Progenitor cell of endocrine pancreas (in vitro differentiated cells): ENCODE results near the gene TGFBR3L. TPM values are rescaled to one million over a fixed set of nuclear protein-coding genes. Genes with fewer than 3 reads are reported as not detected.

Experiments
- DNase-seq: peaks from one replicate; pipeline ENCODE4 v3.0.0; 2021; ENCODE audit warnings: low spot score; ENCODE audit not compliant: unreplicated experiment
- H3K27ac Mint-ChIP-seq: 2 replicates; pipeline ENCODE4 v1.8.0; 2021; ENCODE audit warnings: mild to moderate bottlenecking, moderate library complexity, mixed read lengths
- H3K27me3 Mint-ChIP-seq: 2 replicates; pipeline ENCODE4 v1.8.0; 2021; ENCODE audit warnings: mixed read lengths
- H3K36me3 Mint-ChIP-seq: 2 replicates; pipeline ENCODE4 v1.8.0; 2022; ENCODE audit warnings: mixed read lengths; ENCODE audit not compliant: insufficient read depth
- H3K4me1 Mint-ChIP-seq: 2 replicates; pipeline ENCODE4 v1.8.0; 2021; ENCODE audit warnings: low read depth, mixed read lengths
- H3K4me3 Mint-ChIP-seq: 2 replicates; pipeline ENCODE4 v1.8.0; 2021; ENCODE audit warnings: low read depth, mild to moderate bottlenecking, moderate library complexity, mixed read lengths
- H3K9me3 Mint-ChIP-seq: 2 replicates; pipeline ENCODE4 v1.8.0; 2021; ENCODE audit warnings: low read depth, mixed read lengths
- total RNA-seq: library from RNA; stranded (reverse); gene quantifications from 2 replicates; pipeline ENCODE4 v1.2.1, GENCODE V29; 2021
- TF ChIP-seq, protein P1 (sequence below): fragments of 200-600 bp; sonication (generic); IDR thresholded peaks from one replicate; pipeline ENCODE4 v1.5.0; 2021; ENCODE audit warnings: antibody characterized with exemption, mild to moderate bottlenecking; ENCODE audit not compliant: unreplicated experiment

Gene TGFBR3L
- total RNA-seq, 1 donor from 2014 or later, result 0.67 TPM

DNA sequence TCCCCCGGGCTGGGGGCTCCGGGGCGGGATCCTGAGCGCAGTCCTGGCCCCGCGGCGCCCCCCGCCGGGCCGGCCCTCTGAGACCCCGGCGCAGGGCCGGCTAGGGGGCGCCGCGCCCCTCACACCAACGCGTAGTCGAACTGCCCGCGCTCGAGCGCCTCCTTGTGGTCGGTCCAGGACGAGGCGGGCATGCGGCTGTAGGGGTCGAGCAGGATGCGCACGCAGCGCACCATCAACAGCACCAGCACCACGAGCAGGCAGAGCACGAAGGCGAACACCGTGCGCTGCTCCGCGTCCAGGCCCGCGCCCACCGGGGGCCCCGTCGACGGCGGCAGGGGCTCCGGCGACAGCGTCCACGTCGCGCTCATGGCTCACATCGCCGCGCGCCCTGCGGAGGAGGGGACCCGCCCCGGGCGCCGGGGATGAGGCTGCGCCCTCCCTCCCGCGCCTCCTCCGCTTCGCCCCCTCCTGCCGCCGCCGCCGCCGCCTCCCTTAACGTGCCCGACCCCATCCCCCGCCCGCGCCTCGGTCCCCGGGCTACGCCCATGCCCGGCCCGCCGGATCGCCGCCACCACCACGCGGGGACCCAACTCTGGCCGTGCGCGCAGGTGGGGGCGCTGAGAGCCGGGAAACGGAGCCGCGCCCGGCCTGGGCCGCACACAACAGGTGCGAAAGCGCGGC lies 10.7 kb downstream of the TGFBR3L start:
- Mint-ChIP-seq H3K9me3 (no peaks in the 10 kb centered on the region), H3K4me1 (peaks cover 9% of the 10 kb centered on the region), H3K36me3 (peaks cover 4% of the 10 kb centered on the region), H3K4me3 (peak overlapping the region; percentile 85), H3K27ac (peak overlapping the region; percentile 95), H3K27me3 (no peaks in the 10 kb centered on the region)
- TF ChIP-seq, protein P1, sequence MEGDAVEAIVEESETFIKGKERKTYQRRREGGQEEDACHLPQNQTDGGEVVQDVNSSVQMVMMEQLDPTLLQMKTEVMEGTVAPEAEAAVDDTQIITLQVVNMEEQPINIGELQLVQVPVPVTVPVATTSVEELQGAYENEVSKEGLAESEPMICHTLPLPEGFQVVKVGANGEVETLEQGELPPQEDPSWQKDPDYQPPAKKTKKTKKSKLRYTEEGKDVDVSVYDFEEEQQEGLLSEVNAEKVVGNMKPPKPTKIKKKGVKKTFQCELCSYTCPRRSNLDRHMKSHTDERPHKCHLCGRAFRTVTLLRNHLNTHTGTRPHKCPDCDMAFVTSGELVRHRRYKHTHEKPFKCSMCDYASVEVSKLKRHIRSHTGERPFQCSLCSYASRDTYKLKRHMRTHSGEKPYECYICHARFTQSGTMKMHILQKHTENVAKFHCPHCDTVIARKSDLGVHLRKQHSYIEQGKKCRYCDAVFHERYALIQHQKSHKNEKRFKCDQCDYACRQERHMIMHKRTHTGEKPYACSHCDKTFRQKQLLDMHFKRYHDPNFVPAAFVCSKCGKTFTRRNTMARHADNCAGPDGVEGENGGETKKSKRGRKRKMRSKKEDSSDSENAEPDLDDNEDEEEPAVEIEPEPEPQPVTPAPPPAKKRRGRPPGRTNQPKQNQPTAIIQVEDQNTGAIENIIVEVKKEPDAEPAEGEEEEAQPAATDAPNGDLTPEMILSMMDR, result peak; percentile 98
- peak; percentile 92 for DNase-seq

DNA sequence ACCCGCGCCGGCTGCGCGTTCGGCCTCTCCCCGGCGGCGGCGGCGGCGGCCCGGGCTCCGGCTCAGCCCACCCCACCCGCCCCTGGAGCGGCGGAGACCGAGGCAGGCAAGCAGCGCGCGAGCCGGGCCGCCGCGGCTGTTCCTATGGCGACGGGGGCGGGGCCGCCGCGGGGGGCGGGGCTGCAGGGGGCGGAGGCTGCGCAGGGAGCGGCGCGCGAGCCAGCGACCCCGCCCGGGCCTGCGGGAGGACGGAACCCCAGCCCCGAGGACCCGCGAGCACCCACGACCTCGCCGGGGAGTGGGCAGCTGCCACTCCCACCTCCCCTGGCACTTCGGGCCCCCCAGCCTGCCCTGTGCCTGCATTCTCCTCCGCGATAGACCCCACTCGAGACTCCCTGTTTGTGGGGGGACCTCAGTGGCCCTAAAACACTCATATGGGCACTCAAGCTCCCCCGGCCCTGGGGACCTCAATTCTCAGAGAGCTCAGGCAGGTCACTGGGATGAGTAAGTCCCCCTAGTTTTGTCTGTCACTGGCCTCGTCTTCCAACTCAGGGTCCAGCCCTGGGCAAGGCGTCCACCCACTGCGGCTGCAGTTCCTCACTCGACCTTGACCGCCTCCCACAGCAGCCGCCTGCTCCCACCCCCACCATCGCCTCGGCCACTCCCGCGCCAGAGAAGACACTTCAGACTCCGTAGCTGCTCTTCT lies 11.5 kb downstream of the TGFBR3L start, which contains the start of gene CTXN1:
Gene CTXN1 (minus strand): TSS at position 115 of the 706 bp plus-strand sequence. CDS start 597 bp downstream, outside the sequence.
- Mint-ChIP-seq H3K4me1 (peaks cover 6% of the 10 kb centered on the region), H3K27ac (peak within 1 kb of the TSS; percentile 95), H3K27me3 (no peaks in the 10 kb centered on the region), H3K4me3 (peak within 1 kb of the TSS; percentile 85), H3K9me3 (no peaks in the 10 kb centered on the region), H3K36me3 (peaks cover 8% of the 10 kb centered on the region)
- DNase-seq, result peak; percentile 75
- TF ChIP-seq, protein P1, result peak; percentile 17

DNA sequence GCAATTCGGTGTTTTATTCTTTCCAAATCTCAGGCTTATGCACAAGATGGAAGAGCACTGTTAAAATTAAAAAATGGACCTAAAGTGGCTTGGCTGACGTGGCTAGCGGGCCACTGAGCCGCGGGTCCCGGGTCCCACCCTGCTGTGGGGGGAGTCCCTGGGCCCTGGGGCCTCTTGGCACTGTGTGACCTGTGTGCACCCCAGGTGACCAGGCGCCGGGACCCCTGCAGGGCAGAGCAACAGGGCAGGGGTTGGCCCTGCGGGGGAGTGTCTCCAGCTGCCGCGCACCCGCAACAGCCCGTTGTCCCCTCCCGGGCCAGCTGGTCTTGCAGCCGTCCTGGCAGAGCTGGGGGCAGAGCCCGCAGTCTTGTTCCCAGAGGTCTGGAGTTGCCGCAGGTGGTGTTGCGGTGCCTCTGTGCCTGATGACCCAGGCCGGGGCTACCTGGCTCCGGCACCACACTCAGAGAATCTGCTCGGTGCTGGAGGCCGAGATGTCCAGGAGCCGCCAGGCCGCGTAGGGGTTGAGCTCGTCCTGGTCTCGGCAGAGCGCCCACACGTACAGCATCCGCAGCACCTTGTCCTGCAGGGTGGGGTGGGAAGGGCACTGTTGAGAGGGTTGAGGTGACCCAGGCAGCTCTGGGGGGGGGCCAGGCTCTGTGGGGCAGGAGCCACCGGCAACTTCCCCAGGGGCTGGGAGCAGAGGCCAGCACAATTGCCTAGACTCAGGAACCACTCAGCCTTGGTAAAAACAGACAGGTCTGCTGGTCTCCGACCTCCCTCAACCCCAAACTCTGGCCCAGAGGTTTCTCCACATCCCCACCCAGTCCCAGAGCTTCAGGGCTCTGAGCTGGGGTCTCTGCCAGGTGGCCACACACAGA lies 12.3 kb downstream of the TGFBR3L start:
- TF ChIP-seq, protein P1, result no peak
- H3K27ac Mint-ChIP-seq, result peak overlapping the region; percentile 94
- H3K27me3 Mint-ChIP-seq, result no peaks in the 10 kb centered on the region
- no peaks in the 10 kb centered on the region for H3K9me3 Mint-ChIP-seq
- peak overlapping the region; percentile 75 for H3K4me3 Mint-ChIP-seq
- DNase-seq, result no peak
- H3K36me3 Mint-ChIP-seq, result peaks cover 8% of the 10 kb centered on the region
- peaks cover 6% of the 10 kb centered on the region for H3K4me1 Mint-ChIP-seq

DNA sequence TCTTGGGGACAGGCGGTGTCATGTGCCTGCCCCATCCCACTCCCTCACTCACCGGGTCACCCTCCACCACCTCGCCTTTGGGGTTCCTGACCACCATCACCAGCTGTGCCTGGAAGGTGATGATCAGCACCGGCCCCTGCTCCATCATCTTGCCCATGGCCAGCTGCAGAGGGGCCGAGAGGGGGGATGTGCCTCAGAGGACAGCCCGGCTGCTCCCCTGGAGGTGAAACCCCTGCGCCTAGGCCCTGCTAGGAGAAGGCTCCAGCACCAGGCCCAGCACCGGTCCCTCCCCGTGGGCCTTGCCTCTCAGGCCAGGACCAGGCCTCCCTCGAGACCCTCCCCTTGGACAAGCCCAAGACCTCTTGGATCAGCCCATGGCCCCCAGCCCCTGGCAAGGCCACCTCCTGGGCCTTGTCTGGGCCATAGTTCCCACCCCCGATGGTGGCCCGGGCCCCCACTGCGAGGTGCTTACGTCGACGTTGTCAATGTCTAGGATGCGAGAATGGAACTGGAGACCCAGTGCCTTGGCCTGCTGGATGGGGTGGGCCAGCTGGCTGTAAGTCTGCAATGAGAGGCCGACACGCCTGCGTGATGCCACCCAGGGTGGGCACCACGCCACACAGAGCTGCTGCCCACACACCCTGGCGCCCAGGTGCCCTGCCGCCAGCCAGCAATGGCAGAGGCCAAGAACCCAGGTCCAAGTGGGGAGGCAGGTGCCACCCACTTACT lies 13.1 kb downstream of the TGFBR3L start:
- no peak for DNase-seq
- peak overlapping the region; percentile 37 for H3K4me3 Mint-ChIP-seq
- peaks cover 8% of the 10 kb centered on the region for H3K36me3 Mint-ChIP-seq
- no peaks in the 10 kb centered on the region for H3K27me3 Mint-ChIP-seq
- no peak overlapping the region for H3K27ac Mint-ChIP-seq
- no peaks in the 10 kb centered on the region for H3K9me3 Mint-ChIP-seq
- H3K4me1 Mint-ChIP-seq, result peaks cover 6% of the 10 kb centered on the region
- TF ChIP-seq, protein P1, result no peak
